ENCODE measurements around the gene RSPH1.

RSPH1 gene

DNA sequence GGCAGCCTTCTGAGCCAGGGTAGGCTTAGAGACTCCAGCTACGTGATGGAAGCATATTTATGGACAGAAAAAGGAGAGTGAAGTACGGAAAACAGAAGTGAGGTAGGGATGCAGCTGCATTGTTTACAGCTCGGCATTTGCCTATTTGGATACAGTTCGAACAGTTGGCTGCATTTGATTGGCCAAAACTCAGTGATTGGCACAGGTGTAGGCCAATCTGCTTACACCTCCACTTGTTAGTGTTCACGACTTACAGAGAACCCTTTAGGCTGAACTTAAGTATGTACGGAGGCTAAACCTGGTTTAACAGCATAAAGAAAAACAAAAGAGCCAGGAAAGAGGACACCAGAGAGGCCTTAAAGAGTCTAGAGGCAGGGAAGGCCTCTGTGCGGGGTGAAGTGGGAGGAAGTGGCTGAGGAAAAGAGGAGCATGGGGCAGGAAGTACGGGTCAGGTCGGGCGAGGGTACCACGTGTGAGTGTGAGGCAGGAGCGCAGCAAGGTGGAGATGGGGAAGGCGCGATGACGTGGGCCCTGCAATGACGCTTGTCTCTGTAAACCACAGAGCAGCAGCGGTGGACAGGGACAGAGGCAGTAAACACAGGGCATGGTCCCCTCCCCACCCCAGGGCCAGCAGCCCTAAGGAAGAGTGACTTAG, 32.0 kb downstream of the RSPH1 start:
- peak in 4 of 5 experiments; percentile 32 to 83 (median 70) for DNase-seq

DNA sequence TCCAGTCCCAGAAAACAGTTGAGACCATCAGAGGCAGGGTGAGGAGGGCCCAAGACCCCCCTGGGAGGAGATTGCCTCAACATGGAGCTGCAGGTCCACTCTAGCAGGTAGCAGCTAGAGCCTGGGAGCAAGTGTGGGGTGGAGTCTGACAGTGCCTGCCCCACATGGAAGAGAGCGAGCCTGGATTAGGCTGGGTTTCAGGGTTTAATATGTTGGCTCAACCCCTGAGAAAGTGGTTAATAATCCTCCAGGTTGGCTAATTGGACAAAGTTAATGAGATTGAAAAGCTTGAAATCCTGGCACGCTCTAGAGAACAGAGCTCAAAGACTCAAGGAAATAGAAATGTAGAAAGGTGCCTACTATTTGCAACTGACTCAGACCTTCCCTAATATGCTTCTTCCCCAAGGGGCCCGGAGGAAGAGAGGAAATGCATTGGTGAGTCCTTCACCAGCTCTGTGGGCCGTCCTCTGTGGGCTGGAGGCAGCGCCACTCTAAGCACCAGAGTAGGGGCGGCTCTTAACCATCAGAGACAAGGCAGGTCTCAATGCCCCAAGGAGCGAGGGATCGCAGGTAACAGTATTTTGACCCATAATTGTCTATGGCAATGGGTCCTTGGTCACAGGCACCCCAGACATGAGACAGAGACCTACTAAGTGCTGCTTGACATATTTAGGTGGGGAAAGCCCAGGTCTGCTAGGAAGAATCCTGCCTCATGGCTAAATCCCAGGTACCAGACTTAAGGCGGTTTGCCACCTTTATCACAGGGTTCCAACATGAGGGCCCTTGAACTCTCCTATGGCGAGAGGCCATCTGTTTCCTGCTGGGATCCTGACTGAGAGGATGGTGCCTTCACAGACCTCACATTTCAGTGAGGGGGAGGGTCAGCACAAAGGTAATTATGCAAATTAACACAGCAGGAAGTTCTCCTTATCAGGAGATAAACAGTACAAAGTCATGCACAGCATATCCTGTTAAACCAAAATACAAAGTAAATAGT, 33.8 kb downstream of the RSPH1 start:
- DNase-seq, result no peak

DNA sequence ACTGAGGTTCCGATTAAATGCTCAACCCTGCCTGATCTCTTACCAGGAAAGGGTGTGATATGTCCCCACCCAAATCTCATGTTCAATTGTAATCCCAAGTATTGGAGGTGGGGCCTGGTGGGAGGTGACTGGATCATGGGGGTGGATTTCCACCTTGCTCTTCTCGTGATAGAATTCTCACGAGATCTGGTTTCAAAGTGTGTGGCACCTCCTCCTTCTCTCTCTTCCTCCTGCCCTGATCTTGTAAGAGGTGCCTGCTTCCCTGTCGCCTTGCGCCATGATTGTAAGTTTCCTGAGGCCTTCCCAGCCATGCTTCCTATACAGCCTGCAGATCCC, 34.9 kb downstream of the RSPH1 start:
- DNase-seq, result no peak

DNA sequence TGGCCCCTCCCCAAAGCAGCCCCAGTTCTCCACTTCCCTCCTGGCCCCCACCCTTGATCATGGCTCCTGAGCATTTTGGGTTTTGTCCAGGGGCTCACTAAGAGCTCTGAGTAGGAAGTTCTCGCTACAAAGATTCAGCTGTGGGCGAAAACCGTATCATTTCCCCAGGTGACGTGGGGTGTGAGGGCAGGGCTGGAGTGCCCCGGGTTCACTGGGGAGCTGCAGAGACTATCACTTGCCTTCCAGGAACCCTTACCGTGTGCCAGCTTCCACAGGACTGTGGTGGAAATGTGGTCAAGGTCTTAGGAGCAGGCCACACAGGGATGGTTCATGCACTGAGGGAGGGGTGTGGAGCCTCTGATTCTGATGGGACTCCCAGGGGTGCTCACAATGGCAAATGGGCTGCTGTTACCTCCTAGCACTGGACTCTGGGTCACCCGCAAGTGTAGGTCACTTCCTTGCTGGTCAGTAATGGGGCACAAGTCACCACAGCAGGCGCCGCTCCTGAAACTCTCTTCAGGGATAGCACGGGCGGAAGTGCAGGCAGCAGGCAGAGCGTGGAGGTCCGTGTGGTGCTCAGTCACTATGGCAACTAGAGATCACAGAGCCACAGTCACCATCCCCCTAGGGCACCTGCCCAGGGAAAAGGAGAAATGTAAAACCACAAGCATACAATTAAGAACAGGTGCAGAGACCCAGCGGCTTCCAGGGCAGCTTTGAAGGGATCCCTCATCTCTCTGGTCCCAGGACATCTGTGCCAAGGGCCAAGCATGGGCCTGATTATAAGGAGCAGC, 35.4 kb downstream of the RSPH1 start:
- peak in 1 of 5 experiments; percentile 36 for DNase-seq

DNA sequence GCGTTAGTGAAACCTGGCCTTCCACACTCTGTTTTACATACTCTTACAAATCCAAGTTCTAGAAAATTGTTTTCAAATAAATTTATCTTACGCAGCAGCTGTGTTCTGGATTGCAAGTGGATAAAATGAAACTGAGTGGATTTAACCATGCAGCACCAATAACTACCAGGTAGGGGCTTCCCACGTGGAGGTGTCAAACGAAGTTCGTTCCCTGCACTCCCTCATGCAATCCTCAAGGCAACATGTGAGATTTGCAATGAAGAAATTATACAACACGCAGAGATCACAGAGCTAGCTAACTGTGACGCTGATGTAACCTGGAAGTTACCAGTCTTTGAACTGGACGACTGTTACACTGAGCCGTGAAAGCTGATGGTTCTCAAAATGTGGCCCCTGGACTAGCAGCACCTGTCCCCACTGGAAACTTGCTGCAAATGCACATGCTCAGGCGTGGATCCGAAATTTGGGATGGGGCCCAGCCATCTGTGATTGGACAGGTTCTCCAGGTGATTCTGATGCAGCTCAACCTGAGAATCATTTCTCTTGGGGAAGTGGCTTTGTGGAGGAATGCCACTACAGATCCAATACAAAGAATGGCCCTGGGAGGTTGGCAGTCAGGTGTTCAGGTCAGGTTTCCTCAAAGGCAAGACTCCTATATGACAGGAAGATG, 36.3 kb downstream of the RSPH1 start:
- DNase-seq, result no peak

DNA sequence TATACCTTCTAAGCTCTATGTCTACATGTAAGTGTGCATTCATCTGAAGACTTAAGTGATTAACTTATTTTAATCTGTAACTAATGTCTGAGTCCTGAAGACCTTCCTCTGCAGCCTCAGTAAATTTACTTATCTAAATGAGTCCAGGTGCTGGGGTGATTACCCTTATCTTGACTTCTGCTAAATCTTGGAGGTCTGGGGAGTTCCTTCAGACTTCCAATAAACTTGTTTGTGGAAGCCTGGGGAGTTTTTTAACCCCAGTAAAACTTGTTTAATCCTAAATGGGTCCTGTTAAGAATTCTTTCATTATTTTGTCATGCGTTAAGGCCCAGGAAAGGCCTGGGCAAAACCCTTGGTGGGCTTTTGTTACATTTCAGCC, 37.0 kb downstream of the RSPH1 start:
- DNase-seq, result no peak

DNA sequence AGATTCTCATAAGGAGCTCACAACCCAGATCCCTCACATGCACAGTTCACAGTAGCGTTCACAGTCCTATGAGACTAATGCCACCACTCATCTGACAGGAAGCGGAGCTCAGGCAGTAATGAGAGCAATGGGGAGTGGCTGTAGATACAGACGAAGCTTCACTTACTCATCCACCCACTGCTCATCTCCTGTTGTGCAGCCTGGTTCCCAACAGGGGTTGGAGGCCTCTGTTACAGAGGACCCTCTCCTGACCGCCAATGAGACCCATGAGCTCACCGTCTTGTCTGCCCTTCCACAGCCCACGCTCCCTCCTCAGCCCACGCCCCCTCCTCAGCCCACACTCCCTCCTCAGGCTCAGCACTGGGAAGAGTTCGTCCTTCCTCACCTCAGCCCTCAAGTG, 39.6 kb downstream of the RSPH1 start:
- peak in 1 of 5 experiments; percentile 64 for DNase-seq

DNA sequence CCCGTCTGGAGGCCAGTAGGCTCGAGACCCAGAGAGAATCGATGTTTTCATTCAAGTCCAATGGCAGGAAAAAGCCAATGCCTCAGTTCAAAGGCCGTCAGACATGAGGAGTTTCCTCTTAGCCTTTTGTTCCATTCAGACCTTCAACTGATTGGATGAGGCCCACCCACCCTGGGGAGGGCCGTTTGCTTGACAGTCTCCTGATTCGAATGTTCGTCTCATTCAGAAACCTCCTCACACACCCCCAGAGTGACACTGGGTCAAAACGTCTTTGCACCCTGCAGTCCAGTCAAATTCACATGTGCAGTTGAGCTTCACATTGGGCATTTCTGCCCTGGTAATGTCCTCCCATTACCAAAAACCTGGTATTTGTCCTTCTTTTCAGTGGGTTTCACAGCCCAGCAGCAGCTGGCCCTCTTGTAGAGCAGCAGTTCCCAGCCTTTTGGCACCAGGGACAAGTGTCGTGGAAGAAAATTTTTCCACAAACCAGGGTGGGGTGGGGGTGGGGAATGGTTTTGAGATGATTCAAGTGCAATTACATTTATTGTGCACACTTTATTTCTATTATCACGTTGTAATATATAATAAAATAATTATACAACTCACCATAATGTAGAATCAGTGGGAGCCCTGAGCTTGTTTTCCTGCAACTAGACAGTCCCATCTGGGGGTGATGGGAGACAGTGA, 40.1 kb downstream of the RSPH1 start:
- no peak for DNase-seq

DNA sequence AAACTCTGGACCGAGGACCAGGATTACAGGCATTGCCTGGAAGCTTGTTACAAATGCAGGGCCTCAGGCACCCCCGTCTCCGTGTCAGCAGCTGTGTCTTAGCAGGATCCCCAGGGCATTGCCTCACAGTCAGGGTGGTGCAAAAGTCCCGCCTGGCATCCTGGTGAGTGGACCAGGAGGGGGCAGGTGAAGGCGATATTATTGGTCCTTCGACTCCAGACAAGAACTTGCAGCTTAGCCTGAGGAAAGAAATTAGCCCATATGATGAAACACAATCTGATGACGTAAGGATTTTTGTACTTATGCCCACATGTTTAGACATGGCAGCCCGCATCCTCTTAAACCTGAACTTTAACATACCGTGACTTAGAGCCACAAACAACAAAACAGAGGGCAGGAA, 40.8 kb downstream of the RSPH1 start:
- no peak for DNase-seq

DNA sequence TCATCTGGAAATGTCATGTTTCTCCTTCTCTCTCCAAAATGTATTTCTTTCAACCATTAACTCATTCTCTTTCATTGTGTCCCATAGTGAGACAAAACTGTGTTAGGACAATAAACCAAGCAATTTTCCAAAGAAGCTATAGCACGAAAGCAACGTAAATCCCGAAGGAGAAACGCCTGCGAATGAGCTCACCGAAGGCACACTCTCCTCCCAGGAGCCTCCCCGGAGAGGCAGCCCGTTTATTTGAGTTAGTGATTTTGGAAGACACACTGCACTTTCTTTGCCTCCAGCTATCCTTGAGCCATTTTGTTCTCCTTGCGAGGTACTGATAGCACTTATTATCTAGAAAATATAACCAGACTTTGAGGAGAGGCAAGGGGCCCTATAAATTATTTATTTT, 41.2 kb downstream of the RSPH1 start:
- no peak for DNase-seq

DNA sequence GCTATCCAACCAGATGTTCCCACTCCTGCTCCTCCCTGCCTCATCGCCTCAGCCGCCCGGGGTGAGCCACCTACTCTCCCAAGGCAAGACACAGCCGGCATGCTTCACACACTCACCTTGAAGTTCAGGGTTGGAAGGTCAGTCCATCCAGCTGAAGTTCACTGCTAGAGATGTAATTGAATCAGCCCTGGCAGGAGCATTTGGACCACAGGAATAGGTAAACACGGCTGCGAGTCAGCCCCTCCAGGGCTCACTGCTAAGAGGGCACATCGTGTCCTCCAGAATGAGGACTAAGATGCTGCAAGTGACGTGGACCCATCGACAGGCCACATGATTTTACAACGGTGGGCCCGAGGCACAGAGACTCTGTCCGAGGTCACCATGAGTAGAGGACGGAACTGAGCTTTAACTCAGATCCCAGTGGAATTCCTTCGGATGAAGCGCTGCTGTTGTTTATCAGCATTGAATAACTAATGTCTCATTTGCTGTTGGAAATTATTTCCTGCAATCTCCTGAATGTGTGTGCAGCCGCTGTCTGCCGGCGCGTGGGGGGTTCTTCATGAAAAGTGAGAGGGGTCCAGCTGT, 41.9 kb downstream of the RSPH1 start:
- DNase-seq, result no peak

DNA sequence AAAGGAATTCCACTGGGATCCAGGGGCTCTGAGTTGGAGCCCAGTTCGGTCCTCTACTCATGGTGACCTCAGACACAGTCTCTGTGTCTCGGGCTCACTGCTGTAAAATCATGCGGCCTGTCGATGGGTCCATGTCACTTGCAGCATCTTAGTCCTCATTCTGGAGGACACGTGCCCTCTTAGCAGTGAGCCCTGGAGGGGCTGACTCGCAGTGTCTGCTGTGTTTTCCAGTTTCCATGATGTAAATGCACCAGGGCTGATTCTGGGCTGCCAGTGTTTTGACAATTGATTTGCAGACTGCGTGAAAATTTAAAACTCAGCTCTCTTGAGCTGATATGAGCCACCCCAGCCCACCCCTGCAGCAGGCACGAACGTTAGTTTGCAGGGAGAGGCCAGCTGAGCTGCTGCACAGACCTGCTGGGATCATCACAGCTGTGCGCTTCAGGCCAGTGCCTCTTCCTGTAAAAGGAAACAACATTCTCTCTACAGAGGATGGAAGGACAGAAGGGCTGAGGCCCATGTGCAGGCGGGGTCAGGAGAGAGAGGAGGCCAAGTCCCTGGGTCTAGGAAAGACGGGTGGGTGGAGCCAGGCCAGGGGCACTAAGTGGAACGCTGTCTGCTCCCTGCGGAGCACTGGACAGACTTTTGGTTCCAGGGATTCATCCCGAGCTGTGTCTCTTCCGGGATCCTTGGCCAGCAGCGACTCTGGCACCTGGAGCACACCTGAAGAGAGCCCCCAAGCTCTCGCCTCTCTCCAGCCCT, 42.6 kb downstream of the RSPH1 start:
- DNase-seq, result no peak

DNA sequence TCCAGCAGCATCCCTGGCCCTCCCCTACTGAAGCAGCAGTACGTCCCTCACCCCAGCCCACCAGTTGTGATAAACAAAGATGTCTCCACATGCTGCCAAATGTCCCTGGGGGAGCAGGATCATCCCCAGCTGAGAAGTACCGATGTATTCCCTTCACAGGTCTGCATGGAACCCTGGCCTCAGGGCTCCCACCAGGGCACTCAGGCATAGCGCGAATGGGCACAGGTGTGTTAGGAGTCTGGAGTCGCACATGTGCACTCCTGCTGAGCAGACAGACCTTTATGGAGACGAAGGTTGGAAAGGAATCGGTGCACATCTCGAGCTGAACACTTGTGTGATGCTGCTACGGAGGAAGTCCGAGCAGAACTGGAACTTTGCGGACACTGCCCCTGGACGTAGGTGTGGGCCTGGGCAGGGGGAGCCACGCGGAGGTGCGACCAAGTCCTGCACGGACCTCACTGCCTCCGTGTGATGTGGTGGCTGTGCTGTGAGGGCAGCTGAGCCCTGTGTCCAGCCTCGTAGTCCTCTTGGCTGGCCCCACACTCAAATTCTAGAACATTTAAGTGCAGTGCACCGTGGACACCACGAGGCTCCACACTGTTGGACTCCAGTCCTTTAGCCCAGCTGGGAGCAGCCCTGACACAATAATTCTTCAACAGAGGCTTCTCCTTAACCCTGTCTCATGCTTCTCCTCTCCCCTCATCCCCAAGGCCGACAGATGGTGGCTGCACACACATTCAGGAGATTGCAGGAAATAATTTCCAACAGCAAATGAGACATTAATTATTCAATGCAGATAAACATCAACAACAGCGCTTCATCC, 43.4 kb downstream of the RSPH1 start:
- DNase-seq, result no peak

DNA sequence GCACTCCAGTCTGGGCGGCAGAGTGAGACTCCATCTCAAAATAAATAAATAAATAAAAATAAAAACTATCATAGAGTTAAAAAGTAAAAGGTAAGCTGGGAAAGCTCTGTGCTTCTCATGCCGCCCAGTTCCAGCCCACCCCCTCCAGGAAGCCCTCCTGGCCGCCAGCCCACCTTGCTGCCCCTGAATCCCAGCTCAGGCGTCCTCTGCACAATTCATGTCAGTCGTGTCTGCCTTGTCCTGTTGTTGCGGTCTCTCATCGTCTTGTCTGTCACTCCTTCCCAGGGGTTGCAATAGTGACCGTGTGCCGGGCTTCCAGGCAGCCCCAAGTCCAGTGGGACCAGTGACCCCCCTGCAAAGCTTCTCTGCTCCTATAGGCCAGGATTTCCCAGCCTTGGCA, 44.1 kb downstream of the RSPH1 start:
- DNase-seq, result no peak

DNA sequence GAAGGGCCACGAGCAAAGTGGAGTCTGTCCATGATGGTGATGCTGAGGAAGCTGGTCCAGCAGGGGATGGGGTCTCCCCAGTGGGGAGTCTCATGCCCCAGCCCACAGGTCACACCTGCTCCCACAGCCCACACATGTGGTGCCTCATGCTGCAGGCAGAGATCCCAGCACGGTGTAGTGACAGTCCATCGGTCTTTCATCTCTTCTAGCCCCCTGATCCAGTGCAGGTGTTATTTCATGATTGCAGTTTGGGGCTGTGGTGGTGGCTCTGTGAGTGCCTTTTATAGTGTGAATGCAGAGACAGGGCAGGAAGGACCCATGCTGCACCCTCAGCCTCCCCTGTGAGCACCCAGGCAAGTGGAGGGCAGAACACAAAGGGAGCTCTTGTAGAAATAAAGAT, 47.3 kb downstream of the RSPH1 start:
- DNase-seq, result no peak

DNA sequence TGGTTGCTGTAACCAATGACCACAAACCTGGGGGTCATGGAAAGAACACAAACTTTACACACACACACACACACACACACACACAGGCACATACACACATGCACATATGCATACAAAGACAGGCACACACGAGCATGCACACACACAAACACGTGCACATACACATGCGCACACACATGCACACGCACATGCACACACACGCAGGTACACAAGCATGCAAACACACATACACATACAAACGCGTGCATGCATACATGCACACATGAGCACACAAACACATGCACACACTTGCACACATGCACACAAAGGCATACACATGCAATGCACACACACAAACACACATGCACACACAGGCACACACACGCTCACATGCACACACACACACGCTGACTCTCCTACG, 48.3 kb downstream of the RSPH1 start:
- DNase-seq, result peak in 1 of 5 experiments; percentile 48

DNA sequence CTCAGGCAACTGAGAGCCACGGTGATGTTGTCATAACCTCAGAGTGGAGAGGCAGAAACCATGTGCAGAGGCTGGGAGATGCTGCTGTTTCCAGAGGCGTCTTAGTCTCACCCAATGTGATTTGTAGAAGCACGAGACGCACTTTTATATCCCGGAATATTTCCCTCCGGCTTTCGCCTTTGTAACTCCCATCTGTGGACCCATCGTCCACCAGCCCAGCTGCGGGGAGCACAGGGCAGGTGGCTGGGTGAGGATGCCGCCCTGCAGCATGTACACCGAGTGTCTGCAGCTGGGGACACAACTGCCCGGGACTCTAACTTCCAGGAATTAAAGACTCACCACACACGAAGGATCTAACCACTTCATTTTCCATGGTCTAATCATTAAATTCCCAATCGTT, 48.8 kb downstream of the RSPH1 start:
- DNase-seq, result no peak

DNA sequence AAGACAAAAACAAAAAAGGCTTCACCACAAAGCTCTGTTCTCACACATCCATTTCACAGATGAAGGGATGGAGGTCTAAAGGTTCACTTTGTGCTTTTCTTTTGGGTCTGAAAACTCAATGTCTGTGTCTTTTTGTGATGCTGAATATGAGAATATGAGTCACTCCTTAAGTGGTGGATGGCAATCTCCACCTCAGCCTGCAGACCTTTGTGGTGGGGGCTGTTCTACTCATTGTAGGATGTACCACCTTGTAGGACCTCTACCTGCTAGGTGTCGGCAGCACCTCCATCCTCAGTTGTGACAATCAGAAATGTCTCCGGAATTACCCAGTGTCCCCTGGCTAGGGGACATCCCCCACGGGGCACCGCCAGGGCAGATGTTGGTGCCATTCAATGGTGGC, 49.5 kb downstream of the RSPH1 start:
- DNase-seq, result no peak

DNA sequence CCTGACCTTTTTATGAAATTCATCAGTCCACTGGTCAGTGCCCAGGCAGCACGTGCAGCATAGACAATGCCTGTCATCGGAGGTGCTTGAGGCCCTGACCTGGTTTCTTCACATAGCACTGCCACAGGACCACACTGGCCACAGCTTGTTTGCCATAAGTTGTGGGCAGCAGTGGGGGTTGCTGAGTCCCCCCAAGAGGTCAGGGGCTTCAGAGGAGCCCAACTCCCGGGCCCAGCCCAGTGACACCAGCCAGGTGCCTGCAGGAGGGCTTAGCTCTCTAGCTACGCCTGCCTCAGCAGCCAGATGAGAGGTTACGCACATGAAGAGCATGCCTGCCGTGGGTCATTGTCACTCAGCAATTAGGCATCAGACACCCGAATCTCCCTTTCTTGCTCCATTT, 50.7 kb downstream of the RSPH1 start:
- DNase-seq, result no peak

DNA sequence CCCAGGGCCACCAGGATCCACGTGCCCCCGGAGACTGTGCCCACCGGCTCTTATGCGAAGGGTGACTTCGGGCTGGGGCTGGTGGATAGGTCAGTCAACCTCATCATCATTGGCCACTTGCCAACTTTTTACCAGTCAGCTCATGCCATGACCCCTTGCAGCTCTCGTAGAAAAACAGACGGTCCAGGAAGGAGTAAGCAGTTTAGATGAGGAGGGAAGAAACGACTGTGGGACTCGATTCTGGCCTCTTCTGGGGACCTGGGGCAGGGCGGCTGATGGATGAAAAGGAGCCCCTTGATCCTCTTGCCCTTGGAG, 51.3 kb downstream of the RSPH1 start:
- DNase-seq, result no peak

Measured in T-helper 2 cell (primary cell).